Forelimb muscle (tissue), 1 donor: ENCODE data around the gene CDK12. TPM values are rescaled to one million over a fixed set of nuclear protein-coding genes. Genes with fewer than 3 reads are reported as not detected.

Experiments
- DNase-seq: peaks from one replicate; pipeline ENCODE4 v3.0.0-alpha.2; 2013; ENCODE audit warnings: low read depth
- polyA plus RNA-seq: library from polyadenylated mRNA; unstranded; fragments of 120-200 nt; gene quantifications from one replicate; pipeline ENCODE4 v1.2.1, GENCODE V29; 2013; ENCODE audit not compliant: insufficient read length

The CDK12 gene
- polyA plus RNA-seq, 1 donor = 29.6 TPM

DNA sequence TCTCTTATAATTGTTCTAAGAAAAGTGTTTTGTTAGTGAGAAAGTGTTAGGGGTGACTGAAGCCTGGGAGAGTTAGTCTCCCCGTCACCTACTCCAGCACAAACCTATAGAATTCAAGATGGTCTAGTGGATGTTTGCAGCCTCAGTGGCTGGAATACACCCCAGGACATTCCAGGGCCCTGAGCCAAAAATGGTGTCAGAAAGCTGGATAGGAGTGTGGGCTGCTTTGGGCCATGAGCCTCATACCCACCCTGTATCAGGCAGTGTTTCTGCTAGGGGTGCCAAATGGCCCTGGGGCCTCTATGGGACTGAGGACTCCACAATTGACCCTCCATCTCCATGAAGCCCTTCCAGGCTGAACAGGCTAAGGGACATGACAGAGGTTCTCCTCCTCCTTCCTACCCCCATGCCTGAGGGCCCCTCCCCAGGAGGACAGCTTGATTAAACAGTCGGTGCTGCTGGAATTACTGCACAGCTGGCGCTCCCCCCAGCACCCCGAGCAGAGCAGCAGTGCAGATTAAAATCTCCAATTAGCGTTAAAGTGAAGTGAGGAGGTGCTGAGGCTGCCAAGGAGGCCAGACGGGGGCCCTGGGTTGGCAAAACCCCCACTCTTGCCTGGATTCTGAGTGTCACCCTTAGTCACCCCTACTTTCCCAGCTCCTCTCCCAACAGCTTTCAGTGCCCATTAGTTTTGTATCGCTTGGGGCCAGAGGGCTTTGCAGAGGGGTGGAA, 87.4 kb downstream of the CDK12 start:
- no peak for DNase-seq

DNA sequence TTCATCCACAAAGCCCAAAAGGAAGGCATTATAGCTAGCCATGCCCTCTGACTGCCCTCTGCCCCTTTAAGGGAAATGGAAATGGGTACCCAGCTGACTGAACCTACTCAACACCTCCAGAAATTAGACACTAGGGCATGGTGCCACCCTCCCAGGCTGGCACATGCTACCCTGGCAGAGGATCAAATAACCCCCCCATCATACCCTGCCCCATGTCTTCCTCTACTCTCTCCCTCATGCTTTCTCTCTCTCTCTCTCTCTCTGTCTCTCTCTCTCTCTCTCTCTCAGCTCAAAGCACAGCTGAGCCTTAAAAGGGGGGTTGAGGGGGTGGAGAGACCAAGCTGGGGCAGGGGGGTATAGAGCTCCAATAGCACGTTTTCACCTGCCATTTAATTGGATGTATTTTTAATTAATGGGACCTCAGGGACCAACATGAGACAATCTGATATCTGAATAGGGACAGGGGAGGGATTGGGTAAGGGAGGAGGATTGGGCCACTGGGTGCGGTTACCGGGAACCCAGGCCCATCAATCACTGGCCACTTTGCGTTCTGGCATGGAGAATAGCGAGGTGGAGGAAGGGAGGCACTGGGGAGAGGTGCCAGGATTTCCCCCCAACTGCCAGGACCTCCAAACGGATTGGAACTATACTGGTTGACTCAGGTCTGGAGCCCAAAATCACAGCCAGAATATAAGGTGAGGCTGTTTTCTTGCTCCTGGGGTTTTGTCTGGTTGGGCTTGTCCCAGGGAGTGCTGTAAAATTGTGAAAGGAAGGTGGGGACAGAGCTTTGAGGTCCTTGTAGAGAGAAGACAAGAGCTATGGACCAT, 88.7 kb downstream of the CDK12 start:
- DNase-seq = no peak

DNA sequence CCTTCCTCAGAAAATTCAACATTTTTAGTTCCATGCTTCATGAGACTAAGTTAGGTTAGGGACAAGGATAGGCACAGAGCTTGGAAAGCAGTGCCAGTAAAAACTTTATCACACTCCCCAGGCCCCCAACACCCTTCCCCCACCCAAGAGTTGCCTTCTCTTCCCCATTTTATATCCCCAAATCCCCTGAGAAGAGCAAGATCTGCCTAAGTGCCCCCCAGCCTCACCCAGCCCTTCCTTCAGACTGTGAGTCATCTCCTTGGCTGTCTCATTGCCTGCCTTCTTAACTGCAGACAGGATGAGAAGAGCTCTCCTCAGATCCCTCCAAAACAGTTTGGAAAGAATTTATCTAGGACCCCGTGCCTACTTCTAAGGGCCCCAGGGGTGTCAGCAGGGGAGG, 90.6 kb downstream of the CDK12 start:
- DNase-seq = no peak

DNA sequence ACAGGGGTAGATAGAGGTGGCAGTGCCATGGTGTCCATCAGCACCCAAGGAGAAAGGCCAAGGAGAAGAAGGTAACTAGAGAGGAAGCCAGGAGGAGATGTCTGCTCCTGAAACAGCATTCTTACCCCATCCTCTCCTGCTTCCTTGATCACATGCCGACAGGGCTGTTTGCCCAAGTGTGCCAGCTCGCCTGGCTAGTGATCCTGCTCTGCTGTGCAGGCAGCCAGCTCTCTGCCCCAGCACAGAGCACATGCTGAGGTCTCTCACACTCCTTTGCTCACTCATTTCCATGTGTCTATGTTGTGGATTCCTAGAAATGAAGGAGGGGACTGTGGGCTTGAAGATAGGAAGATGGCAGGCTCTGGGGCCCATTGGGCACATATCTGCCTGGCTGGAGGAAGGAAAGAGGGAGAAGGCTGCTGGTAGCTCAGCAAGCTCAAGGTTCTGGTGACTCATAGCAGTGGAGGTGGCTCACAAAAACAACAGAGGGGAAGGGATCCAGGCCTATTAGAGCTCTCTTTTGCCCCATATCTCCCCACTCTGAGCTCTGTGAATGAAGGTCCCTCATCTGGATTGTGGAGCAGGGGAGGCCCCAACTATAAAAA, 92.2 kb downstream of the CDK12 start:
- DNase-seq = no peak

DNA sequence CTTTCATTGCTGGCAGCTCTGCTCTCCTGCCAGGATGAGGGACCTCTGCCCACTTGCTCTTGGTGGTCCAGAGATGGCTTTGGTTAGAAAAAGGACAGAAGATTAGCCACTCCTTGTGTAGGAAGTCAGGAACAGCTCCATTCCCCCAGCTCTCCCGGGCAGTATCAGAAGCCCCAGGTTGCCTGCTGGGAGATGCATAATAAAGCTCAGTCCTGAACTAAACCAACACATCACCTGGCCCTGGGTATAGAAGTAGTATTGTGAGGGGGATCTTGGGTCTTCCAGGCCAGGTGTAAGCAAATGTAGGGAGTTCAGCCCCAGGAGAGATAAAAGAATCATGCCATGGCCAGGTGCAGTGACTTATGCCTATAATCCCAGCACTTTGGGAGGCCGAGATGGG, 94.1 kb downstream of the CDK12 start:
- no peak for DNase-seq

DNA sequence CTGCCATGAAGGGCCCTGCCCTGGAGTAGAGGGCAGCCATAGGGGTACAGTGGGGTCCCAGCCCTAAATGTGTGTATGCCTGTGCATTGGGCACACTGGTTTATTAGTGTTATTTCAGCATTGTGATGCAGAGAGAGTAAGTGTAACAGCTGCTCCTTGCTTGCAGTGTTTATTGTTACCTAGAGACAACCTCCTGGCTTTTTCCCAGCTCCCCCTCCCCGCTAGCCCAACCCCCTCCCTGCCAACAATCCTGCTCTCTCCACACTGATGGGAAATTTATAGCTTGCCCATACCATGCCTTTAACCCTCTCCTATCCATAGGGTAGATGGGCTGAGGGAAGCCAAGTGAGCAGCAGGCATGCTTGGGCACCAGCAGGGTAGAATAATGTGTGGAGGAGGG, 95.1 kb downstream of the CDK12 start:
- DNase-seq = no peak

DNA sequence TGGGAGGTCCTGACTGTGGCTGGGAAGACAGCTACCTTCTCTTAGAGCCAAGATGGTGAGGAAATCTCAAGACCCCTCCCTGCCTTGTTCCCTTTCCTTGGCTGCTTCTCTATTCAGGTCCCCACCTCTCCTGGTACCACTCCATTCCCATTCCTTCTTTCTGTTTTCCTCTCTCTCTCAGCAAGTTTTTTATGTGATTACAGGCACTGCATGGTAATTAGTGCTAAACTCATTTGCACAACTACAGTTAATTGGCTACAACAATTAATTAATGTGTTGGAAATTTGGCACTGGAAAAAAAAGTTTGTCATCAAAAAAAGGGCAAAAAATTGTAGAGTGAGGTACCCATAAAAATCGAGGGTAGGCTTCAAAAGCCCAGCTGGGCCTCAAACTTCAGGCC, 101.1 kb downstream of the CDK12 start:
- DNase-seq = no peak

DNA sequence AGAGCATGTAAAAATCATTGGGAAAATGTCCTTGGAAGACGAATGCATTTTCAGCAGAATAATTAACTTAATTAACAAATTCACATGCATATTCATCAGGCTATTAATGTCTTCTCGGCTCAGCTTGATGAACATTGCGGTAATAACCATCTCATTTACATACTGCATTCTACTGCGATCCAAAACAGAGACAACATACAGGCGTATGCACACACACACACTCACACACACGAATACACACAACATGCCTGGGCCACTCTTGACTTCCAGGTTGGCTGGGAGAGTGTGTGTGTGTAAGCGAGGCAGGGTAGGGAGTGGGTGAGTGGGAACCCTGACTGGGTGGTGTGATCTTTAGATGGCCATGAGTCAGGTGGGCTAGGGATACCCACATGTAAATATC, 101.7 kb downstream of the CDK12 start:
- no peak for DNase-seq

DNA sequence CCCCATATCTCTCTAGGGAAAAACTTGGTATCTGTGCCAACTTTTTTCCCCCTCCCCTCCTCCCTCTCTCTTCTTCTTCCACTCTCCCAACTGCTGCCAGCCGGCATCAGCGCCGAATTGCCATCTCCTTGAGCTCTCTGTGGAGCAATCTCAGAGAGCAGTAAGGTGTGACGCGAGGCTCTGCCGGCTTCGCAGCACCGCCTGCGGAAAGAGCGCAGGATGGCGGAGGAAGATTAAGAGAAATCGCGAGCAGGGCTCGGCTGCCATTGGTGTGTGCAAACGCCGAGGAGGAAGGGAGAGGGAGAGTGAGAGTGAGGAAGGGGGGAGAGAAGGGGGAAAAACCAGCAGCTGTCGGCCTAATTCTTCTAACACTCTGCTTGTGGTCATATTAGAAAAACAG, 102.2 kb downstream of the CDK12 start:
- DNase-seq = no peak

DNA sequence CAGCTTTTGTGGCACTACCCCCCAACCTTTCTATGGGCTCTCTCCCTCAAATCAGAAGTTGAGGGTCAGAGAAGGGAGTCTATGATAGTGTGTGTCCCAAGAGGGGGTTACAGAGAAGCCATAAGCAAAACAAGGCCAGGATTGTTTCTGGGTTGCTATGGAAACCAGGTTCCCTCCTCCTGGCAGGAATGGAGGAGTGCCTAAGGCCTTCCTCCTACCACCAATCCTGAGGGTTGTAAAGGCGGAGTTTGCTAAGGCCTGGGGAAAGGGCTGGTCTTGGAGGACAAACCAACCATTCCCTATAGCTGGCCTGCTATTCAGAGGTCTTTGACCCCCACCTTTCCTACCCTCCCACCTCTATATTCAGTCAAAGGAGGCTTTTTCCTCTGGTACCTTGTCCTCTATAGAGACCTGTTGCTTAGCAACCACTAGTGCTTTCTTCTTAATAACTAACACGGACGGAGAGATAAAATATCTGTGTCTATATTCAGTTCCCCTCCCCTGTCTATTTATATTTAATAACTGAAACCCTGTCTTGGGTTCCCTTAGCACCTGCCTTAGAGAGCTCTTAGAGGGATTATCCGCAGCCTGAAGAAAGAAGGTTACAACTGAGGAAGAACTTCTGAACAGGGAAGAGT, 103.0 kb downstream of the CDK12 start:
- DNase-seq = no peak

DNA sequence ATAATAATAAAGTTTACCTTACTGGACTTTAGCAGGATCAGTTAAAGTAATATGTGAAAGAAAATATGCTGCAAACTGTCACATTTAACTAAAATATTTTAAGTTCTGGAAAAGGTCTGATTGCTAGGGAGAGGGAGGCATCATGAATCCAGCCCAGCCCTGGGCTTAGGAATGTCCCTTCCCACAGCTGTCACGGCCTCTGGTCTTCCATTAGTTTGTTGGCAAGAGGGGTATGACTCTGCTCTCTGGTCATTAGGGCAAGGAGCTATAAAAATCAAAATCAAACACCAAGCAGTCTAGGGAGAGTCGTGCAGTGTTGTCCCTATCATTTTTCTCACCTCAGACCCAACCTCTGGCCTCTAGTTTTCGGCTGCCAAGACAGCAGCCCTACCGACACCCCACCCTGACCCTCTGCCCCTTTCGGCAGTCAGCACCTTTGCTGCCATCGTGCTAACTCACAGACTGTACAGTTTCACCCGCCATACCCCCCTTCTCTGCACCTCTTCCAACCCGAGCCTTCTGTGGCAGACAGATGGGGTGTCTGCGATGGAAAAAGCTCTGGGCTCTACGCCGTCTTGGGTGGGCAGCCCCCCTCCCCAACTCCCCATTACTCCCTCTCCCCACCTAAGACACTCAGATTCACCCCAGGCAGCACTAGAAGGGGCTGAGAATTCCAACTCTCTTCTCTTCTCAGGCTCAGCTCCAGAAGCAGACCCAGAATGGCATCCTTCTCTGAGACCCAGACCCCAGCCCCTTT, 105.0 kb downstream of the CDK12 start:
- DNase-seq = no peak

DNA sequence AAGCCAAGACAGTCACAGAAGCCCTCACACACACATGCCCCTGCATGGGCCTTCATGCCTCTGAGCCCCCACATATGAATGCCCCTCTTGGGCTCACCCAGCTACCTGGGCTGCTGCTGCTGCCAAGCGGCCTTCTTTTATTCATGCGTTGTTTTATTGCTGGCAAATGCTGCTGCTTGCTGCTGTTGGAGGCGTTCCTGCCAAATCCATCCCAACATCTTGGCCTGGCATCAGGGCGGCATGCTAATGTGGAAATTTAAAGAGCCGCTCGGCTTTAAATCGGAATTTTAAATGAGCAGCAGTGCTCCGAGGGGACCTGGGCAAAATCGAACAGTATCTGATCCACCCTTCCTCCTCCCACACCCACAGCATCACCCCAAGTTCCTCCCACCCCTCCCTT, 107.4 kb downstream of the CDK12 start:
- no peak for DNase-seq

DNA sequence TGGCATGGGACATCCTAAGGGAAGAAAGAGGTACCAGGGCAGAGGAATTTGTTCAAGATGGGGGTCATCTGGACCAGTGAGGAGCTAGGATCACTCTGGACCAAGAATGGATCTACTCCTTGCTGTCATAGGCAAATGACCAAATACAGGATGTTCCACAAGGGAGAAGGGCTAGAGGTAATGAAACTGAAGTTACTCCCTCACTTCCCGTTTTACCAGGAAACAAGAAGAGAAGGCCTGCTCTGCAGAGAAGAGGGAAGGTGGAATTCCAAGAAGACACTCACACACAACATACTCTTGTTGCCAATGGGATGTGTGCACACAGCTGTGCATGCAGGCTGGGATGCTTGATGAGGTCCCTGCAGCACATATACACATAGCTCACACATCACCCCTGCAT, 107.8 kb downstream of the CDK12 start:
- DNase-seq = no peak

DNA sequence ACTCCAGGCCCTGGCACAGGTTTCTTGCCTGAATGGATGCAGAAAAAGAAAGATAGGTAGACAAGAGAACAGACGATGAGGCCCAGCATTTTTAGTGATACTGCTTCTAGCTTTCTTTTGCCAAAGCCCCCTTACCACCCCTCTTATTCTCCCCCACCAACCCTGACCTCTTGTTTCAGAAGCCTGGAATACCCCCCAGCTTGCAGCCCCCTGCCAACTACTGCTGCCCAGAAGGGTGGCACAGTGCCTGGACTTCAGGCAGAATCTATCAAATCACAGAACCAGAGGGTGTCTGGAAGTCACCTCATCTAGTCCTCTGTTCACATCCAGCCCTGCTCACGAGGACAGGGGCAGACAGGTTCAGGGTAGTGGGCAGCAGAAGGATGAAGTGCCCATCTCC, 110.8 kb downstream of the CDK12 start:
- DNase-seq = no peak

DNA sequence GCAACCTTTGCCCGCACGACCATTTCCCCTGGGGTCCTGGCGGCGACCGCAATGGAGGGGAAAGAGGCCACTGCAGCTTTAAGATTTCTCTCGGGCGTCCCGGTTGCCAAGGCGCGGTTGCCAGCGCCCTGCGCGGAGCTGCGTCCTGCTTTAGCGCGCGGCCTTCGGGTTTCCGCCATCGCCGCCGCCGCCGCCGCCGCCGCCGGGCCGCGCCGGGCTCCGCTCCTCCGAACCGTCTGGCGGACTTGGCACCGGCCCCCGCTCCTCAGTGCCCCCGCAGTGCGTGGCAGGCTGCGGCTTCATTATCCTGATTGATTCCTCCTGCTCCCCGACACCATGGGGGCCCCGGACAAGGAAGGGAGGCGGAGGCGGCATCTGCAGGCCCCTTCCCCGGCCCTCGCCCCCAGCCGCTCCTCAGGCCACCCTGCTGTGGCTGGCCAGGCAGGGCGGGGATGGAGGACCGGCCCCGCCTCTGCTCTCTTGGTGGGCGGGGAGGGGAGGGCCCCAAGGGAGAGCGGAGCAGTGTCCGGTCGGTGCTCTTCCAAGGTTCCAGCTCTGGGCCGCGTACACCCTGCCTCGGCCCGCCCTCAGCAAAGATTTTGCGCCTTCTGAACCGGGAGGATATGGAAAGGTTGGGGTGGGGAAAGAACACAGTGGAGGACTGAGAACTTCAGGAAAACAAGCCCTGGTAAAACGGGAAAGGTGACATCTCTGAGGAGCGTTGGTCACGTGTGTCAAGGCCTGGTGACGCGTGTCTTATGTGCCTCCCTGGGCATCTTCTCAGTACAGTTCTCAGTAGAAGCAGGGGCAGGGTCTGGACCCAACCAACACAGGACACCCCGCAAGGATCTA, 112.4 kb downstream of the CDK12 start:
- no peak for DNase-seq

DNA sequence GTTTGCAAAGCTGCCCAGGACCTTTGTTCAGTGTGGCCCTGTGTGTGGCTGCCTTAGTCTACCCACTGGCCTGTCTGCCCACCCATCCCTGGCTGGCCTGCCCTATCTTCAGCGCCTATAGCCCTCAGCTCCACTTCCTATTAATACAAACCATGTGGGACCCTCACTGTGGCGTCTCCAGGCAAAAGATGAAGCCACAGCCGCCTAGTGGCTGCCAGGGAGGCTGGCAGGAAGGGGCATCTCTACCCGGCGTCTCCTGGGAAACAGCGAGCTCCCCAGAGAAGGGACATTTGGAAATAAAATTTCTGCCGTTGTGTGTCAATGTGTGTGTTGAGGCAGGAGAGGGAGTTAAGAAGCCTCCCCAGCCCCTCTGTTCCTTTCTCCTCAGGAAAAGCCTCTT, 114.9 kb downstream of the CDK12 start:
- DNase-seq = no peak

DNA sequence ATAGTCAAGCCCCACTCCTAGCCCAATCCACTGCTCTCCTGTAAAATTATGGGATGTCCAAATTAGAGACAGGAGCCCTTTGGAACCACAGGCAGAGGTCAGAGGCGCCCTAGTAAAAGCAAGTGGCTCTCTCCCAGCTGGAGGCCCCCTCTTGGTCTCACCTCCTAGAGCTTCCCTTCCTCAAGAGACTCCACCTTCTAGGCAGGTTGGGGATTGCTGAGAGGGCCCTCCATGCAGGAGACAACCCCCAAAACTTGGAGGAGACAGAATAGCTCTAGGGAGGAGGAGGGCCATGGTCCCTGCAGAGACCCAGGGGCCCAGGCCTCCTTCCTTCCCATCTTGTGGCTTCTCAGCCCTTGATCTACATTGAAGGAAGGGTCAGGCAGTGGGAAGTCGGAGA, 117.0 kb downstream of the CDK12 start:
- DNase-seq = no peak

DNA sequence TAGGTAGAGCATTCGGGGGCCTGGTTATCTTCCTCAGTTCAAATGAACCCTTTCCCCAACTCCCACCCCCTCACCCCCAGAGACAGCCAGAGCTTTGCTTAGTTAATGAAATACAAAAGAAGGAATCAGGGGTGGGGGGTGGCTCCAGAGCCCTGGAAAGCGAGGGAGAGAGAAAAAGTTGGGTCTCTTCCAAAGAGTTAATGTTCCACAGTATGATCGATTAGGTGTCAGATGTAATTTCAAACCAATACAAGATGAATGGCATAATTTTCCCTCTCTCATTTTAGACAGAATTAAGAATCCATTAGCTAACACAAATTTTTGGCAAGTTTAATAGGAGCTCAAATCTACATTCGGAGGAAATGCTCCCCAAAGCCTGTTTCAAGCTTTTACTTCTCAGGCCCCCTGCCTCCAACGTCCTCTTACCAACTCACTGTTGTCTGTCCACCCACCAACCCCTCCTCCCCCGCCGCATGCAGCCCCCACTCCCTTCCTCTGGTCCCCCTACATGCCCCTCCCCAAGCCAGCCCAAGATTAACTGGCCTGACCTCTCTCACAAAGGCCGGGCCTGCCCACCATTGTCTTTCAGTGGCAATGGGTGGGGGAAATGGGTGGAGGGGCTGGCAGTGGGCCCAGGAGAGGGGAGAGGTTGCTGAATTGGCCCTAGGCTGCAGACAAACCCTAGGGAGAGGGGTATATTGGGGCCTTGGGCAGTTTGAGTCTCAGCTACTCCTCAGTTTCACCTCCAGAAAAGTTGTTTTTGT, 118.2 kb downstream of the CDK12 start:
- DNase-seq = no peak

DNA sequence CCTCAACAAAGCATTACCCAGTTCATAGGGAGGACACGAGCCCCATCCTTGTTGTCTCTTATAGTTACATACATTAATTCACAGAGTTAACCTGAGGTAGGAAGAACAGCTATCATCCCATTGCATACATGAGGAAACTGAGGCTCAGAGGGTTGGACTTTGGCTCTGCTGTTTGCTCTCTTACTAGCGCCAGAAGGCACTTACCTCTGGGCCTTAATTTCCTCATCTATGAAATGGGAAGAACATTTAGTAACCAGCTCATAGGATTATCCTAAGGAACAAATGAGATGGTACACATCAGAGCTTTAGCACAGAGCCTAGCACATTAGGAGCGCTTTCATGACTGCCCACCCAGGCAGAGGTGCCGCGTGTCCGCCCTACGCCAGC, 118.8 kb downstream of the CDK12 start:
- no peak for DNase-seq
